D721Med (cell line): Measurements from ENCODE around the gene EDARADD.
"Not testable (repeated sequence)": the region's sequence is repeated elsewhere in the genome, so short reads cannot be mapped to it uniquely, and the experiment has no call there.

ENCODE experiments used
- DNase-seq: peaks from one replicate; pipeline ENCODE4 v3.0.0; 2011; ENCODE audit warnings: low spot score; ENCODE audit not compliant: insufficient read length
- FAIRE-seq: peaks from 2 replicates; lab custom pipeline; 2011; peaks lifted over from hg19 to GRCh38; lab: Jason Lieb, UNC
- CTCF ChIP-seq: IDR thresholded peaks from 2 replicates; pipeline ENCODE4 v1.5.1; 2012; ENCODE audit warnings: mild to moderate bottlenecking, control low read depth; ENCODE audit not compliant: insufficient read depth; ENCODE audit errors: missing control alignments

The EDARADD gene

GRCh38 chr1:236495467-236496112 is 101.5 kb downstream of the EDARADD start:
- FAIRE-seq (no peak), DNase-seq (no peak)
- TF ChIP-seq CTCF = no peak

GRCh38 chr1:236497908-236498307 is 103.8 kb downstream of the EDARADD start:
- no peak for FAIRE-seq

GRCh38 chr1:236501093-236501492 is 107.0 kb downstream of the EDARADD start:
- DNase-seq (no peak), FAIRE-seq (no peak)
- no peak for TF ChIP-seq CTCF

More at GRCh38 chr1:236497908-236498307, 103.8 kb downstream of the EDARADD start:
- no peak for DNase-seq
- TF ChIP-seq CTCF = no peak

GRCh38 chr1:236502579-236502971 is 108.5 kb downstream of the EDARADD start:
- no peak for DNase-seq
- TF ChIP-seq CTCF = no peak
- FAIRE-seq = no peak

- TF ChIP-seq CTCF = no peak
- no peak for FAIRE-seq
- DNase-seq = no peak
Observed at GRCh38 chr1:236502972-236503639, 109.0 kb downstream of the EDARADD start.

GRCh38 chr1:236504338-236504737 is 110.3 kb downstream of the EDARADD start:
- not testable (repeated sequence) for FAIRE-seq, DNase-seq

- DNase-seq (no peak), FAIRE-seq (no peak)
- no peak for TF ChIP-seq CTCF
Observed at GRCh38 chr1:236507022-236507700, 113.1 kb downstream of the EDARADD start.
